Rectal smooth muscle tissue (tissue), 1 donor: ENCODE results near the gene CHIC2.

Experiments
- H3K27ac ChIP-seq: one replicate; pipeline ENCODE4 v1.7.0; 2013; ENCODE audit warnings: low read depth, low read length, inconsistent platforms
- H3K27me3 ChIP-seq: one replicate; pipeline ENCODE4 v1.7.0; 2013; ENCODE audit warnings: low read length; ENCODE audit not compliant: control insufficient read depth, insufficient read depth
- H3K36me3 ChIP-seq: one replicate; pipeline ENCODE4 v1.7.0; 2013; ENCODE audit warnings: low read length; ENCODE audit not compliant: control insufficient read depth, insufficient read depth
- H3K4me1 ChIP-seq: one replicate; pipeline ENCODE4 v1.7.0; 2013; ENCODE audit warnings: low read length; ENCODE audit not compliant: control insufficient read depth, insufficient read depth
- H3K4me3 ChIP-seq: one replicate; pipeline ENCODE4 v1.7.0; 2013; ENCODE audit warnings: low read length
- H3K9ac ChIP-seq: one replicate; pipeline ENCODE4 v1.7.0; 2013; ENCODE audit warnings: low read length

CHIC2 gene

DNA sequence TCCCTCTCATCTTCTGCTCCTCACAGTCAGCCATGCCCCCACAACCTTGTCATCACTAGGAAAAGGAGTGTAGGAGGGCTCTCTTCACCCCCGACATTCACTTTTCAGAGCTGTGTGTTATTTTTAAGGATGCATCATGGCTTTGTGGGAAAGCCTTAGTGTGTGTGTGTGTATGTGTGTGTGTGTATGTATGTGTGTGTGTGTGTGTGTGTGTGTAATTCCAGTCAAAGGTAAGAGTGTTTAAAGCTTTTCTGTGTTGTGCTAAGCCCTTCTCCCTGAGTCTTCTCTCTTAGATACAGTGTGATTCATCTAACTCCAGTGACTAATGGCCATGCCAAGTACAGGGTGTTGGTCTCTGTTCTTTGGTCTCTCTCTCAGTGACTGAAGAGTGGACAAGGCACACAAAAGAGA lies 76.6 kb downstream of the CHIC2 start:
- Histone ChIP-seq H3K4me1 (no peaks in the 10 kb centered on the region), H3K4me3 (no peak overlapping the region), H3K36me3 (no peaks in the 10 kb centered on the region), H3K27me3 (no peaks in the 10 kb centered on the region), H3K27ac (no peak overlapping the region), H3K9ac (no peak overlapping the region)

DNA sequence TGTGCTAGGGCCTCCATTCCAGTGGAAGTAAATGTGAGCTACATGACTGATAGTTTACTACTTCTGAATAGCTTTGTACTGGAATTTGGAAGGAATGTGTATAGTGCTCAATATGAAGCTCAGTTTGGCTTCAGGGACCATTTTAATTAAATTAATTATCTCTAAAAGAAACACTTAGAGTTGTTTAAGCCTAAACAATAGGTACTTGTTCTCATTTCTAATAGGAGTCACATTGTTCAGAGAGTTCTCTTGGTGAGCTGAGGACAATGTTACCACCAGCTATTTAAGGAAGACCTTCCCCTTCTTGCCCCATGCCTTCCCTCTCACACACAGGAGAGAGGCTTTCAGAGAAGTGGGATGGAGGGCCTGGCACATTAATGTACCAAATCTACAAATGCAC lies 78.3 kb downstream of the CHIC2 start:
- Histone ChIP-seq H3K9ac (no peak overlapping the region), H3K27me3 (no peaks in the 10 kb centered on the region), H3K4me1 (no peaks in the 10 kb centered on the region), H3K4me3 (no peak overlapping the region), H3K36me3 (no peaks in the 10 kb centered on the region), H3K27ac (no peak overlapping the region)

DNA sequence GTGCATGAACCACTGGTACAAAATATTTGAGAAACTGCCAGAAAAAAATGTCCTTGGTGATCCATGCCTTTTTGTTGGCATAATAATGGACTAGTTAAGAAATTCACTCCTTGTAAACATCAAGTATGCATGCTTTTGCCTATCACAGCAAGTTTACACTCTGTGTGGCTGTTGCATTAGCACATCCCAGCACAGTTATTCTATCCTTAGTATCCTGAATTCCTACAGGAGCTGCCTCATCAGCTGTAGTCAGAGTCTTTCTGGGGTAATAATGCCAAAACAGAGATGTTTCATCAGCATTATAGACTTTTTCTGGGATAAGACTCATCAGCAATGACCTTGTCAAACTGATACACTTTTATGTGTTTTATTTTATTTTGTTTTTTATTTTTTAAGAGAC lies 82.8 kb downstream of the CHIC2 start:
- Histone ChIP-seq H3K27me3 (no peaks in the 10 kb centered on the region), H3K36me3 (no peaks in the 10 kb centered on the region), H3K4me1 (no peaks in the 10 kb centered on the region), H3K4me3 (no peak overlapping the region), H3K9ac (no peak overlapping the region), H3K27ac (no peak overlapping the region)

DNA sequence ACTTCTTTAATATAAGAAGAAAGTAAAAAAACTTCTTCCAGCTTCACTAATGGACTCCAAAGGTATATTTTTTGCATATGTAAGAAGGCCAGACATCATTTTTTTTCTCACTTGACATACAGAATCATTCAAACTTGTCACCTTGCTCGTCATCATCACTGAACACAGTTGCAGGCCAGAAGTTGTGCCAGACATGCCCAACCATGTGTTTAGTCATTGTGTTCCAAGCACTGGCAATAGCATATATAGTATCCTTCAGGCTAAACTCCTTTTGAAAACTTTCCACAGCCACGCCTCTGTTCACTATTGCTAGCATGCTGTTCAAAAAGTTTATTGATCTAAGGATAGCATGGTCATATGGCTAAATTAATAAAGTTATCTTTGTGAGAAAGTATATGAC lies 83.3 kb downstream of the CHIC2 start:
- no peaks in the 10 kb centered on the region for H3K4me1 ChIP-seq
- no peak overlapping the region for H3K9ac ChIP-seq
- H3K4me3 ChIP-seq, result no peak overlapping the region
- H3K27ac ChIP-seq, result no peak overlapping the region
- no peaks in the 10 kb centered on the region for H3K27me3 ChIP-seq
- no peaks in the 10 kb centered on the region for H3K36me3 ChIP-seq

DNA sequence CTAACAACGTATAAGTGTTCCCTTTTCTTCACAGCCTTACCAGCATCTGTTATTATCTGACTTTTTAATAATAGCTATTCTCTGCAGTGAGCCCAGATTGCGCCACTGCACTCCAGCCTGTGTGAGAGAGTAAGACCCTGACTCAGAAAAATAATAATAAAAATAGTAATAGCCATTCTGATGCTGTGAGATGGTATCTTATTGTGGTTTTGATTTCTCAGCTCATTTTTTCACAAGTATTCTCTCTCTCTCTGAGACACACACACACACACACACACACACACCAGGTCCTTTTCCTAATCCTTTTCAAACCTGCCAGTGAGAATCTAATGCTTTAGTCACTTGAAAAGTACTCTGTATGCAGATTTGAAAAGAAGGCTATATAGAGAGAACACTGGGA lies 89.8 kb downstream of the CHIC2 start:
- H3K27me3 ChIP-seq, result no peaks in the 10 kb centered on the region
- no peaks in the 10 kb centered on the region for H3K4me1 ChIP-seq
- H3K36me3 ChIP-seq, result no peaks in the 10 kb centered on the region
- no peak overlapping the region for H3K4me3 ChIP-seq
- no peak overlapping the region for H3K9ac ChIP-seq
- no peak overlapping the region for H3K27ac ChIP-seq

DNA sequence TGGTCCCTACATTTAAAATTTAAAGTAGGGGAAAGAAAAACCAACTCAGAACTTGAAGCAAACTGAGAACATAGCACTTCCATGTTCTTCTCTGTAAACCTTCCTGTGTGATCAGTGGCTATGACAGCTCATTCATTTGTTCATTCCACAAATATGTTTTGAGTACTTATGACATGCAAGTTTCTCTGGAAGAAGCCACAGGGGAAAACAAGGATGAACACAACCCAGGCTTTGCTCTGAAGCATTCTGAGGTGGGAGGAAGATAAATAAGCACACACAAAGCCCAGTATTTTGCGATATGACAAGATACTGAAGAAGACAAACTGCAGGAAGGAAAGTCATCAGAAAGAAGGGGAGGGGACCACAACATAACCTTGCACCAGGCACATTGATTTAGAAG lies 96.4 kb downstream of the CHIC2 start:
- H3K27ac ChIP-seq, result no peak overlapping the region
- no peaks in the 10 kb centered on the region for H3K4me1 ChIP-seq
- no peak overlapping the region for H3K4me3 ChIP-seq
- no peaks in the 10 kb centered on the region for H3K36me3 ChIP-seq
- no peaks in the 10 kb centered on the region for H3K27me3 ChIP-seq
- no peak overlapping the region for H3K9ac ChIP-seq

DNA sequence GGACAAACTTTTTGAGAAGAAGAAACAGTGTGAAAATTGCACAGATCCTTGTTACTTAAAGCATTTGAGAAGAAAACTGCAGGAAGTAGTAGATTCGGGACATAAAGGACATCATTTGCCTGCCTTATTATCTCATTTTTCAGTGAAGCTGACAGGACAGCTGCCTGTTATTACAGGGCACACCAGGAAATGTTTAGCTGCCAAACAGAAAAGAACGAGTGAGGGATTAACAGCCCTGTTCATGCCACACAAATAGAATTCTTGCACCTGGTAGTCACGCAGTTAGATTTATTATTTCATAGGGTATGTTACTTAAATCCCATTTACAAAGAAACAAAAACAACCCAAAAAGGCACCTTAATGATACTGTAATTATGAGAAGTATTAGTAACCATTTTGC lies 100.6 kb downstream of the CHIC2 start:
- Histone ChIP-seq H3K4me3 (no peak overlapping the region), H3K36me3 (no peaks in the 10 kb centered on the region), H3K27me3 (no peaks in the 10 kb centered on the region), H3K27ac (no peak overlapping the region), H3K9ac (no peak overlapping the region), H3K4me1 (no peaks in the 10 kb centered on the region)

DNA sequence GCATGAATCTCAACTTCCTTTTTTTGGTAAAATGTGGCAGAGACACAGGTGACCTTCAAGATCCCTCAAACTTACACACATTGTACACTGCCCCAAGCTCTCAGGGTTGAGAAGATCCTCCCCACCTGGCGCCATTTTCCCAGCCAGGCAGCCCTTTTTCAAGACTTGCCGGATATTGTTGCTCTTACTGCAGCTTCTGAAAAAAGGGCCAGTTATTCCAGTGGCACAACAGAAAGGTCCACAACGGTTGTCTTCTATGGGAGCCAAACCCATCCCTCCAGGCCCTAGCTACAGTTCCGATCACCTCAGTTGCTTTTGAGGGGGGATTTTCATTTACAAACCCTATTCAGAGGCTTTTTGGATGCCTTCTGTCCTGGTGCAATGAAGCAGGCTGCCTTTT lies 101.1 kb downstream of the CHIC2 start:
- no peaks in the 10 kb centered on the region for H3K27me3 ChIP-seq
- no peaks in the 10 kb centered on the region for H3K4me1 ChIP-seq
- no peak overlapping the region for H3K4me3 ChIP-seq
- H3K27ac ChIP-seq, result no peak overlapping the region
- no peak overlapping the region for H3K9ac ChIP-seq
- no peaks in the 10 kb centered on the region for H3K36me3 ChIP-seq

DNA sequence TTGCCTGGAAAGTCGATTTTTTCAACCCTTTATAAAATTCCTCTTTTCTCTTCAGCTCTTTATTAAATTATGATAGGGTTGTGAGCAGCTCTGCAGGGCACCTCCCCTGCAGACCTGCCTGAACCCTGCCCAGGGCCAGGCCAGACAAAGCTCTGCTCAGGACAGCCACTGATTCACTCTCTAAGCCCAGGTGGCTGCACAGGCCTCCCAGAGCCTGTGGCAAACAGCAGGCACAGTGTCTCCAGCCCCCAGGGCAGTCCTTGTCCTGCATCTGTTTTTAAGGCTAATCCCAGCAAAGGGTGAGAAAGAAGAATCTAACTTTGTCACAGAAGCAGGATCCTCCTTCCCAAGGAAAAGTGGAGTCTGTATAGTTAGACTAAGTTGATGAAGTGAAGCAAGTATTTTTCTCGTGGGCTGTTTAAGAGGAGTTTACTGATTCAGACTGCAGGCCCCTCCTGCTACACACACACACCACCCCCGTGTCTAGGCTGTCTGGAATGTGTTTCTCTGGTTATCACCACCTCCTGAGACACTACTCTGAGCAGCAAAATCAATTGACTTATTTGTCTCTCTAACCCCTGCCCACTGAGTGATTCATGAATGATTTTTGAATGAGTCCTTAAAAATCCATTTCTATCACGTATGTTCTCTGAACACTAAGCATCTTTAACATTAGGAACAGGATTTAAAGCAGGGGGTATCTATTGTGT lies 101.7 kb downstream of the CHIC2 start:
- Histone ChIP-seq H3K4me3 (no peak overlapping the region), H3K36me3 (no peaks in the 10 kb centered on the region), H3K27me3 (no peaks in the 10 kb centered on the region), H3K9ac (no peak overlapping the region), H3K4me1 (no peaks in the 10 kb centered on the region), H3K27ac (no peak overlapping the region)

DNA sequence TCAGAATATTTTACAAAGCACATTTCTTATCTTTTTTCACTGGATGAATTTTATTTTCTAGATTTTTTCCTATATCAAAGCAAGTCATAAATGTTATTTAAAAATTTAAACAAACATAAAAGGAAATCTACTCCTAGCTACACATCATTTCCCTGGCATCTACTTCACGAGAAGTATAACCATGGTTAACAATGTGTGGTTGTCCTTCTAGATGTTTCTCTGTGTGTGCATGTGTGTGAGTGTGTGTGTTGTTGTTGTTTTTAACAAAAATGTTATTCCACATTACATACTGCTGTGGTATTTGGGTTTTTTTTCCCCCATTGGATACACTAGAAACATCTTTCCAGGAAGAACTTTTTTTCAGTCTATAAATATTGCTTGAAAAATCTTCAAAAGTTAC lies 103.1 kb downstream of the CHIC2 start:
- no peak overlapping the region for H3K4me3 ChIP-seq
- H3K36me3 ChIP-seq, result no peaks in the 10 kb centered on the region
- H3K9ac ChIP-seq, result no peak overlapping the region
- no peak overlapping the region for H3K27ac ChIP-seq
- no peaks in the 10 kb centered on the region for H3K4me1 ChIP-seq
- no peaks in the 10 kb centered on the region for H3K27me3 ChIP-seq

DNA sequence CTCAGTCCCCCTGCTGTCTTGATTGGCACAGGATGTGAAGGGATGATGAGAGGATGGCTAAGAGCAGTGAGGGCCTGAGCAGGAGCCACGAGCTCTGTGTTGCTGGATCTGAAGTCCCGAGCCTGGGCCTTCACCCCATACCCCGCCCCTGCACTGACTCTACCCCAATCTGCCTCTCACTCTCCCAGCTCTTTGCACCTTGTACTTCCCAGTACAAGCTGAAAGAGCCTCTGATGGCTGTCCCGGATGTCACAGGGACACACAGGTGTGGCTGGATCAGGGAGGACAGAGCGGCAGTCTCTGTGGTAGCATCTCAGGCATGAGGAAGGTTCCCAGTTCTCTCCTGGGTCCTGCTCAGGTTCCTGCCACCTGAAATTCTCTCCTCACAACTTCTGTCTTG lies 103.6 kb downstream of the CHIC2 start:
- Histone ChIP-seq H3K4me3 (no peak overlapping the region), H3K36me3 (no peaks in the 10 kb centered on the region), H3K4me1 (no peaks in the 10 kb centered on the region), H3K27me3 (no peaks in the 10 kb centered on the region), H3K9ac (no peak overlapping the region), H3K27ac (no peak overlapping the region)
